HepG2 (cell line): ENCODE measurements around the gene TECTB. TPM values are rescaled to one million over a fixed set of nuclear protein-coding genes. Genes with fewer than 3 reads are reported as not detected.

Experiments used
- CBX2 ChIP-seq, 2 experiments: fragments of 200-600 bp in 1 of 2; sonication (generic); formaldehyde crosslinking in 1 of 2; IDR thresholded peaks; 2 replicates each; pipeline versions ENCODE4 v1.7.0 to v1.8.1; 2018 to 2022; ENCODE audit warnings: low read depth in 2 of 2, low read length in 1 of 2, mild to moderate bottlenecking in 1 of 2, missing genetic modification reagents in 1 of 2
- CENPBD1 ChIP-seq: sonication (generic); formaldehyde crosslinking; IDR thresholded peaks from 2 replicates; pipeline ENCODE4 v1.8.0; 2022; ENCODE audit warnings: missing genetic modification reagents, low read depth, mild to moderate bottlenecking, borderline replicate concordance
- CSRNP1 ChIP-seq: sonication (generic); formaldehyde crosslinking; IDR thresholded peaks from 2 replicates; pipeline ENCODE4 v1.8.1; 2023; ENCODE audit warnings: mild to moderate bottlenecking, missing genetic modification reagents
- DMAP1 ChIP-seq: IDR thresholded peaks from 2 replicates; pipeline ENCODE4 v1.6.1; 2016
- EP300 ChIP-seq, 3 experiments: sonication (generic) in 1 of 3; formaldehyde crosslinking in 1 of 3; IDR thresholded peaks; 2 replicates each; pipeline versions ENCODE4 v1.5.1 to v1.6.1; 2011 to 2020; ENCODE audit warnings: low read depth in 2 of 3, low read length in 2 of 3, borderline replicate concordance in 1 of 3, improper control_type of control experiment in 1 of 3, mild to moderate bottlenecking in 1 of 3, missing genetic modification reagents in 1 of 3, moderate library complexity in 1 of 3
- ESRRA ChIP-seq: sonication (generic); formaldehyde crosslinking; IDR thresholded peaks from 2 replicates; pipeline ENCODE4 v1.5.1; 2020; ENCODE audit warnings: mild to moderate bottlenecking, low read depth, missing genetic modification reagents
- ETV5 ChIP-seq: IDR thresholded peaks from 2 replicates; pipeline ENCODE4 v1.6.1; 2018; ENCODE audit warnings: missing biosample characterization, missing genetic modification reagents, inconsistent platforms, borderline replicate concordance
- FOXJ3 ChIP-seq: sonication (generic); formaldehyde crosslinking; IDR thresholded peaks from 2 replicates; pipeline ENCODE4 v1.4.0; 2020; ENCODE audit warnings: missing genetic modification reagents, mild to moderate bottlenecking, borderline replicate concordance
- GATAD2A ChIP-seq: IDR thresholded peaks from 2 replicates; pipeline ENCODE4 v1.6.1; 2016
- NBN ChIP-seq: fragments of 450-650 bp; conservative IDR thresholded peaks from 2 replicates; pipeline ENCODE4 v1.6.1; 2017
- SAP130 ChIP-seq: IDR thresholded peaks from 2 replicates; pipeline ENCODE4 v1.6.1; 2016; ENCODE audit warnings: low read depth
- SOX13 ChIP-seq, 3 experiments: fragments of 450-650 bp in 1 of 3; sonication (generic) in 1 of 3; formaldehyde crosslinking in 1 of 3; IDR thresholded peaks in 2 of 3; conservative IDR thresholded peaks in 1 of 3; 2 replicates each; pipeline versions ENCODE4 v1.5.0 to v1.6.1; 2016 to 2020; ENCODE audit warnings: antibody characterized with exemption in 1 of 3, mild to moderate bottlenecking in 1 of 3, missing compliant biosample characterization in 1 of 3, missing genetic modification reagents in 1 of 3, moderate library complexity in 1 of 3
- TFE3 ChIP-seq: IDR thresholded peaks from 2 replicates; pipeline ENCODE4 v1.6.1; 2016
- ZKSCAN8 ChIP-seq: IDR thresholded peaks from 2 replicates; pipeline ENCODE4 v1.6.1; 2016; ENCODE audit warnings: borderline replicate concordance, missing genetic modification reagents, missing compliant biosample characterization
- ZNF367 ChIP-seq: sonication (generic); formaldehyde crosslinking; IDR thresholded peaks from 2 replicates; pipeline ENCODE4 v1.4.0; 2020; ENCODE audit warnings: missing genetic modification reagents, borderline replicate concordance
- ZNF614 ChIP-seq: IDR thresholded peaks from 2 replicates; pipeline ENCODE4 v1.6.1; 2018; ENCODE audit warnings: missing biosample characterization, missing genetic modification reagents, inconsistent platforms, borderline replicate concordance
- ZNF83 ChIP-seq: sonication (generic); formaldehyde crosslinking; IDR thresholded peaks from 2 replicates; pipeline ENCODE4 v1.4.0; 2020; ENCODE audit warnings: missing genetic modification reagents, mild to moderate bottlenecking, borderline replicate concordance
- polyA plus RNA-seq, 8 experiments: library from polyadenylated mRNA; depleted of rRNA in 3 of 8; stranded (reverse) in 7 of 8; unstranded in 1 of 8; fragments of >200 nt; fragmentation: Illumina TruSeq in 4 of 8; extraction: Trizol in 4 of 8; gene quantifications; 2 replicates each; pipeline versions ENCODE4 v1.2.1 to v1.2.3, GENCODE V29; 2011 to 2016; ENCODE audit warnings: low read depth in 4 of 8, missing spikeins in 1 of 8, mixed read lengths in 1 of 8; ENCODE audit not compliant: insufficient read depth in 1 of 8
- total RNA-seq, 5 experiments: library from RNA; depleted of rRNA; stranded (reverse); fragments of >200 nt; fragmentation: Illumina TruSeq; extraction: Trizol; gene quantifications; 2 replicates each; pipeline ENCODE4 v1.2.3, GENCODE V29; 2016; ENCODE audit warnings: low read depth in 1 of 5
- TF ChIP-seq, protein P1 (sequence below): sonication (generic); formaldehyde crosslinking; IDR thresholded peaks from 2 replicates; pipeline ENCODE4 v1.4.0; 2020; ENCODE audit warnings: missing genetic modification reagents, borderline replicate concordance
- TF ChIP-seq, protein P2 (sequence below): sonication (generic); formaldehyde crosslinking; IDR thresholded peaks from 2 replicates; pipeline ENCODE4 v1.4.0; 2020; ENCODE audit warnings: missing genetic modification reagents, borderline replicate concordance

The TECTB gene
- total and polyA plus RNA-seq, 2 of the 13 experiments (the other 11 are each of a cell fraction or from before 2014, with no cell fraction given), result 0.78 to 1.8 TPM

DNA sequence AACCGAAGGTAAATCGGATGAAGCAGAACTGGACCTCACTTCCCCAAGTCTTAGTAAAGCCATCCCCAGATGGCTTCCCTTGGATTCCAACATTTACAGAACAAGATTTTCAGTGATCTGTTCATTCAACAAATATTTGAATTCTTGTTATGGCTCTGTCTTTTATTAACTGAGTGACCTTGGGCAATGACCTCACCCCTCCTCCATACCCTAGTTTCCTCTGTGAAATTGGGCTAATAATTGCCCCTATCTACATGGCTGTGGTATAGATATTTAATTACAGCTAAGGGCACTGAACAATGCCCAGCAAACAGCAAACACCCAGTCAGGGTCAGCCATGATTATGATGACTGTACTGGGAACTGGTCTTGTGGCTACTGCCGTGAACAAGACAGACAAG lies 19.1 kb downstream of the TECTB start (continued):
- TF ChIP-seq, protein P1, sequence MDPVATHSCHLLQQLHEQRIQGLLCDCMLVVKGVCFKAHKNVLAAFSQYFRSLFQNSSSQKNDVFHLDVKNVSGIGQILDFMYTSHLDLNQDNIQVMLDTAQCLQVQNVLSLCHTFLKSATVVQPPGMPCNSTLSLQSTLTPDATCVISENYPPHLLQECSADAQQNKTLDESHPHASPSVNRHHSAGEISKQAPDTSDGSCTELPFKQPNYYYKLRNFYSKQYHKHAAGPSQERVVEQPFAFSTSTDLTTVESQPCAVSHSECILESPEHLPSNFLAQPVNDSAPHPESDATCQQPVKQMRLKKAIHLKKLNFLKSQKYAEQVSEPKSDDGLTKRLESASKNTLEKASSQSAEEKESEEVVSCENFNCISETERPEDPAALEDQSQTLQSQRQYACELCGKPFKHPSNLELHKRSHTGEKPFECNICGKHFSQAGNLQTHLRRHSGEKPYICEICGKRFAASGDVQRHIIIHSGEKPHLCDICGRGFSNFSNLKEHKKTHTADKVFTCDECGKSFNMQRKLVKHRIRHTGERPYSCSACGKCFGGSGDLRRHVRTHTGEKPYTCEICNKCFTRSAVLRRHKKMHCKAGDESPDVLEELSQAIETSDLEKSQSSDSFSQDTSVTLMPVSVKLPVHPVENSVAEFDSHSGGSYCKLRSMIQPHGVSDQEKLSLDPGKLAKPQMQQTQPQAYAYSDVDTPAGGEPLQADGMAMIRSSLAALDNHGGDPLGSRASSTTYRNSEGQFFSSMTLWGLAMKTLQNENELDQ (CRISPR knock-in tag), result no peak
- peak; percentile 25; the same call in 1 of the 2 replicates for TF ChIP-seq ETV5
- TF ChIP-seq CSRNP1 (CRISPR knock-in tag), result no peak
- TF ChIP-seq ZNF83, result no peak
- TF ChIP-seq ZNF367, result no peak
- peak in 1 of 2 experiments; percentile 88; a peak in 2 of 4 replicates for TF ChIP-seq EP300 (IDR thresholded peaks at IDR 0.05; ENCODE audit: low read depth in 2 of 2, low read length in 2 of 2)
- TF ChIP-seq EP300 (CRISPR knock-in tag; IDR thresholded peaks at IDR 0.05; ENCODE audit: borderline replicate concordance), result 0 out of 2 replicates have a peak, but pooled peaks have one; percentile 46
- TF ChIP-seq FOXJ3 (CRISPR knock-in tag), result peak; percentile 26; the same call in 1 of the 2 replicates
- TF ChIP-seq SOX13 (IDR thresholded peaks at IDR 0.05), result peak; percentile 48; the same call in 1 of the 2 replicates
- peak in 1 of 2 experiments; percentile 79; a peak in 1 of 4 replicates for TF ChIP-seq SOX13 (CRISPR knock-in tag; conservative IDR thresholded peaks at IDR 0.05 in 1 of 2, IDR thresholded peaks at IDR 0.05 in 1 of 2)
- peak; percentile 30; the same call in 1 of the 2 replicates for TF ChIP-seq SAP130 (CRISPR knock-in tag)
- TF ChIP-seq NBN, result no peak
- peak; percentile 75; the same call in 1 of the 2 replicates for TF ChIP-seq GATAD2A (CRISPR knock-in tag)
- TF ChIP-seq, protein P2, sequence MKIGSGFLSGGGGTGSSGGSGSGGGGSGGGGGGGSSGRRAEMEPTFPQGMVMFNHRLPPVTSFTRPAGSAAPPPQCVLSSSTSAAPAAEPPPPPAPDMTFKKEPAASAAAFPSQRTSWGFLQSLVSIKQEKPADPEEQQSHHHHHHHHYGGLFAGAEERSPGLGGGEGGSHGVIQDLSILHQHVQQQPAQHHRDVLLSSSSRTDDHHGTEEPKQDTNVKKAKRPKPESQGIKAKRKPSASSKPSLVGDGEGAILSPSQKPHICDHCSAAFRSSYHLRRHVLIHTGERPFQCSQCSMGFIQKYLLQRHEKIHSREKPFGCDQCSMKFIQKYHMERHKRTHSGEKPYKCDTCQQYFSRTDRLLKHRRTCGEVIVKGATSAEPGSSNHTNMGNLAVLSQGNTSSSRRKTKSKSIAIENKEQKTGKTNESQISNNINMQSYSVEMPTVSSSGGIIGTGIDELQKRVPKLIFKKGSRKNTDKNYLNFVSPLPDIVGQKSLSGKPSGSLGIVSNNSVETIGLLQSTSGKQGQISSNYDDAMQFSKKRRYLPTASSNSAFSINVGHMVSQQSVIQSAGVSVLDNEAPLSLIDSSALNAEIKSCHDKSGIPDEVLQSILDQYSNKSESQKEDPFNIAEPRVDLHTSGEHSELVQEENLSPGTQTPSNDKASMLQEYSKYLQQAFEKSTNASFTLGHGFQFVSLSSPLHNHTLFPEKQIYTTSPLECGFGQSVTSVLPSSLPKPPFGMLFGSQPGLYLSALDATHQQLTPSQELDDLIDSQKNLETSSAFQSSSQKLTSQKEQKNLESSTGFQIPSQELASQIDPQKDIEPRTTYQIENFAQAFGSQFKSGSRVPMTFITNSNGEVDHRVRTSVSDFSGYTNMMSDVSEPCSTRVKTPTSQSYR, result peak; percentile 76; the same call in 1 of the 2 replicates
- TF ChIP-seq TFE3 (CRISPR knock-in tag), result peak; percentile 51; the same call in 1 of the 2 replicates
- TF ChIP-seq CENPBD1 (CRISPR knock-in tag), result peak; percentile 51; the same call in 1 of the 2 replicates
- 0 out of 2 replicates have a peak, but pooled peaks have one; percentile 30 for TF ChIP-seq ESRRA (CRISPR knock-in tag)
- no peak for TF ChIP-seq ZKSCAN8 (CRISPR knock-in tag)
- no peak for TF ChIP-seq CBX2 (IDR thresholded peaks at IDR 0.05; ENCODE audit: low read depth, low read length)
- TF ChIP-seq CBX2 (CRISPR knock-in tag; IDR thresholded peaks at IDR 0.05; ENCODE audit: low read depth), result no peak
- peak; percentile 43; the same call in 1 of the 2 replicates for TF ChIP-seq ZNF614 (CRISPR knock-in tag)
- peak; percentile 25; the same call in 1 of the 2 replicates for TF ChIP-seq DMAP1 (CRISPR knock-in tag)
